ENCODE measurements around the gene SLC8A1.

Gene SLC8A1

DNA sequence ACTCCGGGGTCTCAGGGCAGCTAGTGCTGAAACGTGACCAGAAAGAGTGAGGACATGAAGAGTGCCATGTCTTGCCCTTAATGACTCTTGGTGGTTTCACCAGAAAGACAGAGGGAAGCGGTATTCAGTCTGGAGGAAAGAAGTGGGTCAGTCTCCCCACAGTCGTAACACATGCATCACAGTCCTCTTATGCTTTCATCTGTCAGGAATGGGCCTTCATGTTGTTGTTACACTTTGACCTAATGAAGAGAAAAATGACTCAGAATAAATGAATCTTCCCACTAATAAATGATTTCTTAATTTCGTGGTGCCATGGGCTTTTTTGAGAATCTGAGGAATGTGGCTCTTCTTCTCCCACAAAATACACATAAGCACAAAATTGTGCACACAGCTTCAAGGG lies 103.2 kb downstream of the SLC8A1 start:
- DNase-seq, result no peak

DNA sequence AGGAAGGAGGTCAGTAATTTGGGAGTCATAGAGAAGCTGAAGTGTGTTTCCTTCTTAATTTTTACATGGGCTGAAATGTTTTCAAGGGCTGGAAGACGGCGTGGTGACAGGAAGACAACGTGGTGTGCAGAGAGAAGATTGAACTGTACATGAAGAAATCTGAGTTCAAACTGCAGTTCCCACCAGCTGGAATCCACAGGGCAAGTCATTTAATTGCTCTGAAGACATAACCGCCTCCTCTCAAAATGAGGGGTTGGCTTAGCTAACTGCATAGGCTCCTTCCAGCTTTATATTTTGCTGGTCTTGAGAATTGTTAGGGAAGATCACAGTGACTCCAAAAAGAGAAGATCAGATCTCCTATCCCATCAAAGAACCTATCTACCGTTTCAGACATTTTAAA lies 103.9 kb downstream of the SLC8A1 start:
- DNase-seq, result no peak

DNA sequence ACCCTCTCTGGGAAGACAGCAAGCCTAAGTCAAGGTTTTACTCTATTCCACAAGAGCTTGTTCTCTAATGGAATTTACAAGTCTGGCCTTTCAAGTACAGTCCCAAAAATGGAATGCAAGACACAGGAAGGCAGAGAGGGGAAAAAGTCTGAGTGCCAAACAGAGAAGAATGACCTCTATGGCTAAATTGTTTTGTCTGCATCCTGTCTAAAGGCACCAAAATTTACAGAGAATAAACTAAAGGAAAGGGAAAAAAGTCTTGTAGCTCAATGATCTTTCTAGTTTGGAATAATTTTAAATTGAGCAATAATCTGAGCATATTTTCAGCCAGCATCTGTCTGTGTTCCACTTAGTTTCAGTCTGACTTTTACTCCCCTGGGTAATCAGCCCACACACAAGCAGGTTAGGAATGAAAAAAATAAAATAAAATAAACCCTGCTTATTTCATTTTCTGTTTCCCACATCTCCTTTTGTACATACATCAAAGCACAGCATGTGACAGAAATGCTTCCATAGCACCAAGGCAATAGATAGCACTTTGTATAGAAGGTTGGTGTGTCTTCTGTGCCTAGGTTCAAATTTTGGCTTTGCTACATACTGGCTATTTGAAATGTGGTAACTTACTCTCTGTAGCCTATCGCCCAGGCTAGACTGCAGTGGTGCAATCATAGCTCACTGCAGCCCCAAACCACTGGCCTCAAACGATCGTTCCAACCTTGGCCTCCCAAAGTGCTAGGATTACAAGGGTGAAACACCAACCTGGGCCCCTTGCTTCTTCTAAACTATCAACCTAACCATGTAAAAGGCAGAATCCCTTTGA lies 105.1 kb downstream of the SLC8A1 start:
- no peak for DNase-seq

DNA sequence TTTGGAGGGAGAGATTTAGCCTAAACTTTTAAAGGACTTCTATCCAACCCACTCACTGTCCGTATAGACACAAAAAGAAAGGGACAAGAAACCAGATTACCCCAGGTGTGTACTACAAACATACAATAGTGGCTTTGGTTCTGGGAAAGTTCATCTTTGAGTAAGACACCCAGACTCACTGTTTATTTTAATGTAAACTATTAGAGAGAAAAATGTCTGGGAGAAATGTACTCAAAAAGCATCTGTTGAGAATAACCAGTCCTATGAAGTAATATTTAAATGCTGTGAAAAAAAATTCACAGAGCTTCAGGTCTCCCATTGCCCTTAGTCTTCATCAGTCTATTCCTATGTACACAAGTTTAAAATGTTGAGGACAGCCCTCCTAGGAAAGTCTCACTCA lies 107.5 kb downstream of the SLC8A1 start:
- no peak for DNase-seq

DNA sequence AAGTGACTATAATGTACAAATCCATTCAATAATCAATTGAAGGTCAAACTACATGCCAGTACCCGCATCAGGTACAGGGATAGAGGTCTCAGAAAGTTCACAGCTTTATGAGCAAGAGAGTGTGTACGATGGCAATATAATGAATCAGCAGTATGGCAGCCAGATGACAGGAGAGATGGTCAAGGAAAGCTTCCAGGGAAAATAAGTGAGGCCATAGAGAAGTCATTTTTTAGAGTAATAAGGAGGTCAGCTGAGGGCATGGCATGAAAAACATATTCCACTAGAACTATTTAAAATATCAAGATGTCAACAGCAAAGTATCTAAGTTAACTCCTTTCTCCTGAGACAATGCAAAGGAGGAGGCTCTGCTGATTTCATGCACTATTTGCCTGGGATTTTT lies 108.0 kb downstream of the SLC8A1 start:
- DNase-seq, result no peak

DNA sequence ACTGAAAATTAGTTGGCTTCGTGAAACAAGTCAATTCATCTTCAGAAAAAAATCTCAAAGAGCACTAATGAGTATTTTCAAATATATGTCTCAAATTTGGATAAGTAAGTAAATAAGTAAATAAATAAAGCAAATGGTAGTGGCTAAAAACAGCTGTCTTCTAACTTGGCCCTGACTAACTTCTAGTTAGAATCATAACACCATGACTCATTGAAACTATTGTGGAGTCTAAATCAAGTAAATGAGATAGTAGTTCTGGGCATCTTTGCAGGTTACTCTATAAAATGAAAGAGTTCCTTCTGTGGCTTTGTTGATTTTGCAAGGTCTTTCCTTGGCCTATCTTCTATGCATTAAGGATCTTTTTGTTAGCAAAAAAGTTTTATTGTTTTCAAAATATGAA lies 110.7 kb downstream of the SLC8A1 start:
- no peak for DNase-seq

DNA sequence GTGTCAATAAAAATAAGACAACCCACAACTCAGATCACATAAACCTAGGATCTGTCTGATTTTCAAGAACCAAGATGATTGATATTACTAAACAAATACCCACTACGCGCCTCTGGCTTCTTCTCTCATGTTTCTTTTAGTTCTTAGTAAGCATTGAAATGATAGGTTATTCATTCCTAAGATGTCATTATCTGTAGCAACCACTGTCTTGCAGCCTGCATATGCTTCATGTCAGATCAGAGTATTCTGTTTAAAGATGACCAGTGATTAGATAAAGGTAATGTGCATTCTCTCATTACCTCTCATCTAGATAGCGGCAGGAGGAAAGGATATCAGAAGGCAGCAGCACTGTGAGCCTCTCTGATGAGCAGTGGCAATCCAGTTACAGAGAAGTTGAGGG lies 112.9 kb downstream of the SLC8A1 start:
- no peak for DNase-seq

DNA sequence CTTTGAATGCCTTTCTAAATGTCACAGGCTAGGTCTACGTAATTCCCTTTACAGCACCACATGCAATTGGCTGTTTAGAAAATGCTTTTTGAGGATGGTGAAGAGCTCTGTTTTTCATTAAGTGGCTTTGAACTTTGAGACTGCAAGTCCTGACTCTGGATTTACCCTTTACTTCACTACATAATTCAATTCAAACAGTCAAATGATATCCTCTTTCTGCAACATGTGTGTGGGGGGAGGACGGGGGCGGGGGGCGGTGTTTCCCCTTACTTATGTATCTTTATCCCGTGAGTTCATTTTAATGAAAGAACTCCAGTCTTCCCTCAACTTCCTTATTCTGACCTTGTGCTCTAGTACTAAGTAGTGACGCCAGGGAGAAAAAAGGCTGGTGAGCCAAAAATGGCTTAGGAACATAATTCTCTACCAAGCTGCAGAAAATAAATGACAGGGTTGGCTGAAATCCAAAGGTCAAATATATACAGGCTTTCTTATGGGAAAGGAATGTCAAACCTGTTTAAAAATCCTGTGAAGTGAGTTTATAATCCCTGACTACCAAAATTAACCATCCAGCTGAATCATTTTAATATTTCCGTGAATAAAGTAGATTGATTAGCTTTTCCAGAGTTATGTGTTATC lies 119.6 kb downstream of the SLC8A1 start:
- no peak for DNase-seq

DNA sequence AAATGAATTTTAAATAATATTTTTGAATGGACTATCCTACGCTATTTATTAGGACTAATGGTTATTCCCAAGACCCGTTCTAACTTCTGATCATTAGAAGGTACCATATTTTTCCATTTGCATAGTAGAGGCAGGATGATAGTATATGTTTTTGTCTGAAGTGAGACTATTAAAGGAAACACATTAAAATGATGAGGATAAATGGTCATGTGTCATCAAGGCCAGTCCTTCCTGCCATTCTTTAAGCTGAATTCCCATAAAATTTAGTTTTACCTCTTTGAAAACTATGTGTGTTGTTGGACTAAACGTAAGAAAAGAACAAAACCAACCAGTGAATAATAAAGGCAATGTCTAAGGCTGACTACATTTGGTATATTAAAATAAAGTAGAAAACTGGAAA lies 121.8 kb downstream of the SLC8A1 start:
- DNase-seq, result no peak

DNA sequence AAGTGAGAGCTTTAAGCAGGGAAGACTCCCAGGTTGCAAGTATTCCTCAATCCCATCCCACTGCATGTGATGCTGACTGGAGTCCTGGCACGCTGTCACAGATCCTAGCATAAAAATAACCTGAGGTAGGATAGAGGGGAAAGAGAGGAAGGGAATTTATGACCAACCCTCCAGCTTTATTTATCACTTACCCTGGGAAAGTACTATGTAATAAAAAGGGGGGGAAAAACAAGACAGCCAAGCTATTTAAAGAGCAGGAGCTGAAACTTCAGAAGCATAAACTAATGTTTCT lies 122.2 kb downstream of the SLC8A1 start:
- DNase-seq, result no peak

DNA sequence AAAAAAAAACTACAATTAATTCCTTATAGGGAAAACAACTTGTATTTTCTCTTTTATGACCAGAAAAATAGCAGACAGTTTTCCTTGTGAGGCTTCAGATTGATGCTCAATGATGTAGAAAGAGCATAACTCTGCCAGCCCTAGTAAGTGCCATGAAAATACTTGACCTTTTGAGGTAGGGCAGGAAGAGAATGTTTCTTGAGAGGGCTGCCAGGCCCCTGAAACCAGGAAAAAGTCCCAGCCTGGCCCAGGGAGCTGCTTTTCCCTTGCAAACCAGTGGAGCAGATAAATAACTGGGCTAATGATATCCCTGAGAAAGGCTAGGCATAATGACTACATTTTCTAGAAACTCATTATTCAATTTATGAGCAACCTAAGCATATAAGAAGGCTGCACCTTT lies 126.8 kb downstream of the SLC8A1 start:
- no peak for DNase-seq

DNA sequence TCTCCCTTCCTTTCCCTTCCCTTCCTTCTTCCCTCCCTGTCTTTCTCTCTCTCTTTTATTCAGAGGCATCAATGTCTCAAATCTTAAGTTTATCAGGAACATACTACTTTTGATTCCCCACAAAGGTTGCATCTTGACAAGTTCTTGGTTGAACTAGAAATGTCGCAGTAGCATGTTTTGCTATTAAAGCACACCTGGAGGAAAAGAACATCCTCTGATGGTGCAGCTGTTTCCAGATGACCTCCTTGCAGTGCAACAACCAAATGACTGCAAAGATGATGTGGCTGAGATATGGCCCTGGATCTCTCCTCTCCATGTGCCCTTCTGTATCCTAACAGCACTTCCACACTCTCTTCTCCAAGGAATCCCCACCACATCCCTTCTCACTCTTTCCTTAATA lies 127.2 kb downstream of the SLC8A1 start:
- DNase-seq, result no peak

DNA sequence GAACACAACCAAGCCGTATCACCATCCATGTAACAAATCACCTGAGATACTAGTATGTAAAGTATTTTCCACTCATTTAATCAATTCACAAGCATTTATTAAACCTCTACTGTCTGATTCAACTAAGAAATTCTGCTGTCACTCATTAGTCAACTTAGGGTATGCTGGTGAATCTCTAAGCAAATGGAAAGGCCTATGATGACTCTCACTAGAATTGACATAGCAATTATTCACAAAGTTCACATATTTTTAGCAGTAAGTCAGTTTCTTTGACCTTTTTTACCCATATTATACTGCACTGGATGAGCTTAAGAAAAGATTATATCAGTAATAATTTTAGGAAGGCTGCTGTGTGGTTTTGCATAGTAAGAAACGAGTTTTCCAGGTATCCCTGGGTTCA lies 130.1 kb downstream of the SLC8A1 start:
- DNase-seq, result no peak

DNA sequence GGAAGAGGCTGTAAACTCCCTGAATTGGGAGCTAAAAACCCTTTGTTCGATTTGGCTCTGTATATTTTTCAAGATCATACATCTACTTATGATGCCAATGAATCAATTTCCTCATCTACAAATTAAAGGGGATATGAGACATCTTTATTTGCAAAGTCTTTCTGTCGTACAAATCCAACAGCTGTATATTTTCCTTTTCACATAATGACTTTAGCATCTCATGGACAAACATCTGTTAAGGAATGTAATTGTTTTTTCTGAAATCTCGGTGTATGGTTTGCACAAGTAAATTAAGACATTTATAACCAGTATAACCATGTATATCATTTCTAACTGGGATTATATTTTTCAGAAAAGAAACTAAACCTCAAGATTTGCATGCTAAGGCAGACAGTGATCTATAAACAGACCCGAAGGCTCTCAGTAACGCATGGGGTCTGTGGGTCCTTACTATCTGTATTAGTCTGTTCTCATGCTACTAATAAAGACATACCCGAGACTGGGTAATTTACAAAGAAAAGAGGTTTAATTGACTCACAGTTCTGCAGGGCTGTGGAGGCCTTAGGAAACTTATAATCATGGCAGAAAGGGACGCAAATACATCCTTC lies 130.8 kb downstream of the SLC8A1 start:
- no peak for DNase-seq

DNA sequence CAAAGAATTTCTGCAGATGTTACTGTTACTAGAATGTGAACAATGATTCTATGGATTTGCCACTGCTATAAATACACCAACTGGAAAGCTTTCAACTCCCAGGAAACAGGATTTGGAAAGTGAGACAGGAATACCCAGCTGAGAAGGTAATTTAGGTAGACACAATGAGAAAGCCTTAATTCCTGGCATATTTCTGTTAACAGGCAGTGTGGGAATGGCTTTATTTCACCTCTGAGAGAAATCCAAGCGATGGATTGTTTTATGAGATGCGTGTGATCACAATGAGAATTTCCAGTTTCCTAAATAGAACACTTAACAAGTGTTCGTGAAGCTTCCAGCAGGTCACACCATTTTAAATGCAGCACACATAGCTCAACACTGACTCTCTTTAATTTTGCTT lies 133.0 kb downstream of the SLC8A1 start:
- DNase-seq, result no peak

DNA sequence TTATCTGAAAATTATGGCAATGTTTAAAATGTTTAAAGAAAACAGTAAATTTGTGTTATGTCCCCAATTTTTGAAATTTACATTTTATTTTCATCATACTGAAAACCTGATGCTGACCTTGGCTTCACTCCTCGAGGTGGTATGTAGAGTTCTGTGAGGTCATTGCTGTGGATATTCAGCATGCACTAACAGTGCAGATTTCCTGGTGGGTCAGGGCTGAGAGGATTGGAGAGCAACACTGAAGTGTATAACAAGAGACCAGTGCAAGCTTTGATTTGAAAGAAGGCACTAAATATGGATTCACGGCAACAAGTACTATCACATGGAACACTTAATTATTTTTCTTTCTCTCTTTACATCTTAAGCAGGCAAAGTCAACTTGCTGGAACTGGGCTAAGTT lies 134.1 kb downstream of the SLC8A1 start:
- no peak for DNase-seq

DNA sequence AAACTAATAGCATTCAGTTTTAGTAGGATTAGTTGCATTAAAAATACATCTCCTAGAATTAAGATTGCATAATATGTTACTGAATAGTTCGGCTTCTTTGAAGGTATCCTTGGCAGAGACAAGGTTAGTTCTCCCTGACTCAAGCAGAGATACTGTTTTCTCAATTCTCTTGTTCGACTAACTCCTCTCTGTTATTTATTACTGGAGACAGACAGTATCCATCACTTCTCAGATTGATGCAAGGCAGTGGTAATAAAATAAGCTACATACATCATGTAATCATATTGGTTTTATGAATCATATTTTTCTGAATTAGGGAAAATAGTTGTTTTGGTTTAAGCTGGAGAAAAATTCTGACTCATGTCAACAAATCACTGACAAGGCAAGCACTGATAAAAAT lies 134.8 kb downstream of the SLC8A1 start:
- DNase-seq, result no peak

DNA sequence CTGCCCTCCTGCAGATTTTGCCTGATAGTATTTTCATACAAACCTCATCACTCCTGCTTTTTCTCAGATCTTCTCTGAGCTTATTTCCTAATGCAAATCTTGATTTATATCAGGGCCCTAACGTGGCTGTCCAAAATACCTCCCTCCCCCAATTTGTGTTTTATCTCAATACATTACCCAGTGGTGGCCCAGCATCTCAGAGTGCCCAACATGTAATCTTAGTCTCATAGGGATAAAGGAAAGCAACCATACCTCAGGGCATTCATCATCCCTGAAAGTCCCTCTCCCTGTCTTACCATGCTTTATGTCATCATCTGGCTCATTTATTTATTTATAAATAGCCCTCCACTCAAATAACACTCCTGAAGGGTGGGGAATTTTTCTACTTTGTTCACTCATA lies 135.3 kb downstream of the SLC8A1 start:
- no peak for DNase-seq

DNA sequence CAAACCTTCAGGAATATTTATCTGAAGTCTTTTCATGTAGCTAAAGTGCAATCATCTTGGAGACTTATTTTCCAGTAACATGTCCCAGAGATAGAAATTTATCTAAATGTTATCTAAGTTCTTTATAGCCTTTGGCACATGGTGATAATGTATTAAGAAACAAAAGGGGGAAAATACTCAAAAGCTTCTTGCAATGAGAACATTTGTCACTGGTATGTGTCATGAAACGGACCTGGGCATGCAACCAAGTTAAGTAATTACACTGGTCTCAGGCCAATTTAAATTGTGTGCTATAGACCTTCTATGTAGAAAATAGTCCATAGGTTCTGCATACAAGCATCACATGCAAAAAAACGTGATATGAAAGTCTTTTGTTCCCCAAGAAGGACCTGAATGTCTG lies 136.2 kb downstream of the SLC8A1 start:
- DNase-seq, result no peak

DNA sequence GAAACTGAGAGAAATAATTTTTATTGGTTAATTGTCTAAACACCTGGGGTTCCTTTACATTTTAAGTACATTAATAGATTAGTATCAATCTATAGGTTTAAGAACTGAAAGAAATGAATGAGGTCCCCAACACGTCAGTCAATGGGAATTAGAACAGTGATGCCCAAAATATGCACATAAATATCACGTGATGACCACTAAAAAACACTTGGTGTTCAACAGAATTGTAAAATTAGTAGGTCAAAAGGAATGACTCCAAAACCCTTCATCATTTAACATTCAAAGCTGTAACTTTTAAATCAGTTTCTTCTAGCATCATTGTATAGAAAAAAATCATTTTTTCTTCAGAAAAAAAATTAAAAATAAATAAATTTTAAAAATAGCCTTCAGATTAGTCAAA lies 140.9 kb downstream of the SLC8A1 start:
- DNase-seq, result no peak

DNA sequence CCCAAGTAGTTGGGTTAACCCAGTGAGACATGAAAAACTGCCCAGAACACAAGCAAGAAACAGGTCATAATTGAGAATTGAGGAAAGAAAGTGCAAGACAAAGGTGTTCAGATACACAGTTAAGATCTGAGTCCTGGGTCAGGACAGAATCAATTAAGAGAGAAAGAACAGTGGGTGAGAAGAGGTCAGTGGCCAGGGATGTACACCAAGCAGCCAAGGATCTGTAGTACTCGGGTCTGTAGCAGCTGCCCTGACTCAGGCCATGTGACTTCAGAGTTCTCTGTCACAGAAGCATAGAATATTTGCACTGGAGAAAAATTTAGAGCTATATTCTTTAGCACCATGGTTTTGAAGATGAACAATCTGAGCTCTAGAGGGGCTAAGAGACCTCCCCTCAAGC lies 141.6 kb downstream of the SLC8A1 start:
- DNase-seq, result no peak

DNA sequence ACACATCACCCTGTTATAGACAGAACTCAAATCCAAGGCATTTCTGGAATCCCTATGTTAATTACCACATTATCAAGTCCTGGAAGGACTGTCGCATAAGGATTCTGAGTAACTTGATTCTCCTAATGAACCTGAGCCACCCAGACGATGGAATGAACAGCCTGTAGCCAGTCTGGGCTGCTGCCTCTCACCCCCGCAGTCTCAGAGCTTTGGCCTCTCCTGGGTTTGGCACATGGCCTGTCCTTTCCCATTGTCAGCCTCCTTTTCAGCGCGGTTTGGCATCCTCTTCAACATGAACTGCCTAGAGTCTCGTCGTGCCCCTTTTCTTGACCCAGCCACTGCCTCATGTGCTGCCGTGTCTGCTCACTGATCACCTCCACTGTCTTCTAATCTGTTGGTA lies 147.6 kb downstream of the SLC8A1 start:
- no peak for DNase-seq

DNA sequence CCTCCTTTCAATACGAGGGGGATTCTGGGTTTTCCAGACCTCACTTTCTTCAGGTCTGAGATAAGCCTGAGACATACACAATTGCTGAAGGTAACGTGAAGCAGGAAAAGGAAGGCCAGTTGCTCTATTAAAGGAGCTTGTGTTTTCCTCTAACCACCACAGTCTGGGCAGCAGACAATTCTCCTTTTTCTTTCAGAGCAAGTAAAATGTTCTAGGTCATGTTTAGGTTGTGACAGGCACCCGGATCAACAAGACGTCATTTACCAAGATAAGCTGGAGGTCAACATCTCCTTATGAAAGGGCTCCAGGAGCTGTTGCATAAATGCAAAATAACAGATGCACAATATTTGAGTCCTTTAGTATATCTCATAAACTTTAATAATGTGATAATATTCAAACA lies 148.1 kb downstream of the SLC8A1 start:
- no peak for DNase-seq

DNA sequence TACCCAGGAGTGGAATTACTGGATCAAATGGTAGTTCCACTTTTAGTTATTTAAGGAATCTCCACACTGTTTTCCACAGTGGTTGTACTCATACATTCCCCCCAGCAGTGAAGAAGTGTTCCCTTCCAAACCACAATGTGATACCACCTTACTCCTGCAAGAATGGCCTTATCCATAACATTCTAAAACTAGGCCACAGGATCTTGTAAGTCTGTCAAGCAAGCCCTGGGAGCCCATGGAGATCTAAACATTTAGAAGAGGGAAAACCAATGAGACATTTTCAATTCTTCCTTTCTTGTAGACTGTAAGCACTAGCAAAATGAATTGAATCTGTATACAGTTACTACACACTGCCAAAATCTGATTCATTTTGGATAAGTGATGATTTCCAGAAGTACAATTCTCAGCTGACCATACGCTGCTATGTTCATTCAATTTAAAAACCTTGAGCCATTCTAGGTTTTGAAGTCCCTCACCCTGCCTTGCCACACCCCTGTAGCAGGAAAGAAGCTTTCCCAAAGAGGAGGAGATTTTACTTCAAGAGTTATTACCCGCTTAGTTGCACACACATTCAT lies 149.1 kb downstream of the SLC8A1 start:
- no peak for DNase-seq
